HT-29 (cell line): ENCODE results near the gene SPATA22. TPM values are rescaled to one million over a fixed set of nuclear protein-coding genes. Genes with fewer than 3 reads are reported as not detected.
"Not testable (repeated sequence)": the region's sequence is repeated elsewhere in the genome, so short reads cannot be mapped to it uniquely, and the experiment has no call there.

ENCODE experiments used
- DNase-seq: peaks from one replicate; pipeline ENCODE4 v3.0.0-alpha.2; 2015; ENCODE audit warnings: low spot score
- total RNA-seq: library from RNA; depleted of rRNA; stranded (reverse); fragments of >200 nt; shearing (Covaris generic); gene quantifications from 2 replicates; pipeline ENCODE4 v1.2.3, GENCODE V29; 2014

Gene SPATA22
- total RNA-seq, 1 experiment from 2014 or later: not detected

DNA sequence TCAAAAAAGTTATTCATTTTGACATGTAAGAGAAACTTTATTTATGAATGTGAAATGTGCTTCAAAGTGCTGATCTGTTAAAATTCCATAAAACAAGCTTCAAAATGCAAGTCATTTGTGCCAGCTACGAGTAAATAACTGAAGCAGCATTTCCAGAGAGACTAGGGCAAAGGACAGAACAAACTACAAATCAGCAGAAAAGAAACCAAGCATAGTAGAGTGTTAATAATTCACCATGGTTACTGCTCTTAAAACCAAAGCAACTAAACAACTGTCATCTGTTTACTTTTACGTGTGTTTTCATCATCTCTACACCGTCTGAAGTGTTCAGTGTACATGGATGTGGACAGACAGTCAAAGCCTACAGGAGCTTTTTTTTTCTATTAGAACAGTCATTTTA is 2.6 kb upstream of the SPATA22 start:
- peak; percentile 31 for DNase-seq

DNA sequence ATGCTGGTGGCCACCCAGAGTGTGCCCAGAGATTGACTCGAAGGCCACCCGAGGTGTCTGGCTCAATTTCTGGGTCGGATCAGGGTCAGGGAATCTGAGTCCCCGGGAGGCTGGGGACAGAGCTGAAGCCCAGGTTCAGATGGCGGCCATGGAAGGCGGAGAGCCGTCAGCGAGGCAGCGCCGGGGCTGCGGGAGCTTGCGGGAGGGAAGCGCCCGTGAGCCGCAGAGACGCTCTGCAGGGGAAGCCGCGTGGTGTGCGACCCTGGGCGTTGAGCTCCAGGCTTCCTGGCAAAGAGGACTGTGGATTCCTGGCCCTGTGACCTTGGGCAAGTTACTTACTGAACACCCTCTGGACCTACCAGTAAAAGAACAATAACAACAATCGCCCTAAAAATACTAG is 518 bp upstream of the SPATA22 start:
- no peak for DNase-seq

GRCh38 chr17:3469529-3469928 is 2.1 kb downstream of the SPATA22 start:
- DNase-seq: no peak

GRCh38 chr17:3466355-3466754 is 5.3 kb downstream of the SPATA22 start:
- not testable (repeated sequence) for DNase-seq

DNA sequence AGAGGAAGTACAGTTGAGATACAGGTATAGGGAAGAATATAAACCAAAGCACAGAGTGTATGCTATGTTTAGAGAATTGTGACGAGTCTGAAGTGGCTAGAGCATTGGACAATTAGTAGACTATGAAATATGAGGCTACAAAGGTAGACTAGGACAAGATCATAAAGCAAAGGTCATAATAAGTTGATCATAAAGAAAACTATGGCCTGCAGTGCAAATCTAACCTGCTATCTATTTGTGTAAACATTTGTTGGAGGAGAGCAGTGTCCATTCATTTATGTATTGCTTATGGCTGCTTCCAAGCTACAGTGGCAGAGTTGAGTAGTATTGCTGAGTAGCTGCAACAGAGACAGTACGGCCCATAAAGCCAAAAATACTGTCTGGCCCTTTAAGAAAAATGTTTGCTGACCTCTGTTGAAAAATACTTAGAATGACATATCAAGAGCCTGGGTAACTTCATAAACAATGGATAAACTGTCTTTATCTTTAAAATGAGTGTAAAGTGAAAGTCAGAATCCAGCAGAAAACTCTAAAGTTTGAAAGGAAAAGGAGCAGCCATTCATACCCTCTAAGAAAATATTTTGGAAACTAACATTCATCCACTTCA is 23.5 kb downstream of the SPATA22 start:
- no peak for DNase-seq

- peak; percentile 2 for DNase-seq
Observed at GRCh38 chr17:3447625-3448024, 24.0 kb downstream of the SPATA22 start.

- DNase-seq: no peak
Observed at GRCh38 chr17:3440451-3440850, 31.2 kb downstream of the SPATA22 start.

- no peak for DNase-seq
Observed at GRCh38 chr17:3438368-3438767, 33.3 kb downstream of the SPATA22 start.

GRCh38 chr17:3433741-3434140 is 37.9 kb downstream of the SPATA22 start, which contains the start of gene OR1E2:
Gene OR1E2, minus strand, starts transcription at chr17:3433841. Its CDS starts 0 bp downstream, at chr17:3433841.
- DNase-seq: no peak

DNA sequence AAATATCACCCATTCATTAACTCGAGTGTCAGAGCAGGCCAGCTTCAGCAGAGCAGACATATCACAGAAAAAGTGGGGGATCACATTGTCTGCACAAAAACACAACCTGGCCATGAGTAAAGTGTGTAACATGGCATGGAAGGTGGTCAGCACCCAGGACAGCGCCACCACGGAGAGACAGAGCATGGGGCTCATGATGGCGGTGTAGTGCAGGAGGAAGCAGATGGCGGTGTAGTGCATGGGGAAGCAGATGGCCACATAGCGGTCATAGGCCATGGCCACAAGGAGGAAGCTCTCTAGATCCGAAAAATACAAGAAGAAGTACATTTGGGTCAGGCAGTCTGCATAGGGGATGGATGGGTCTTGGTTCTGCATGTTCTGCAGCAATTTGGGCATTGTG is 38.4 kb downstream of the SPATA22 start:
- DNase-seq: not testable (repeated sequence)

DNA sequence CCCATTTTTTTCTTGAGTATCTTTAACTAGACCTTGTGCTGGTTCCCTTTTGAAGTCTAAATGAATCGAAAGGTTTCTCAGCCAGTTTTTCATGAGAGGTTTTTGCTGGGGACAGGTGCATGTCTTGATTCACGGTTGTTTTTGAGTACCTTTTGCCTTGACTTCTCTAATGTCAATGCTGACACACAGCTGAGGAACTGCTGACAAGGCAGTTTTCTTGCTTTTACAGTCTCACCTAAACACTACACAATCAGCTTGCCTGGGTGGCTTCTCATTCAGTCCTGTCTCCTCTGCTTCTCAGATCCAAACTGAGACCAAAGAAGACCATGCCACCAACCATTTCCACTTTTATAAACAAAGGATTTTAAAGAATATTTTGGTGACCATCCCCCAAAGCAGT is 53.4 kb downstream of the SPATA22 start:
- no peak for DNase-seq

DNA sequence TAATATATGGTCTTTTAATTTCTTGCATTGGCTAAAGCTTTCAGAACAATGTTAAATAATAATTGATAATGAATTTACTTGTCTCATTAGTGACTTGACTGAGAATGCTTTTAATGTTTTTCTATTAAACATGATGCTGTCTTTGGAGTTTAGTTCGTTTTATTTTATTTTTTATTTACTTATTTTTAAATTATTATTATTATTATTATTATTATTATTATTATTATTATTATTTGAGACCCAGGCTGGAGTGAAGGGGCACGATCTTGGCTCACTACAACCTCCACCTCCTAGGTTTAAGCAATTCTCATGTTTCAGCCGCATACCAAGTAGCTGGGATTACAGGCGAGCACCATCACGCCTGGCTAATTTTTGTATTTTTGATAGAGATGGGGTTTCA is 56.0 kb downstream of the SPATA22 start:
- DNase-seq: no peak

DNA sequence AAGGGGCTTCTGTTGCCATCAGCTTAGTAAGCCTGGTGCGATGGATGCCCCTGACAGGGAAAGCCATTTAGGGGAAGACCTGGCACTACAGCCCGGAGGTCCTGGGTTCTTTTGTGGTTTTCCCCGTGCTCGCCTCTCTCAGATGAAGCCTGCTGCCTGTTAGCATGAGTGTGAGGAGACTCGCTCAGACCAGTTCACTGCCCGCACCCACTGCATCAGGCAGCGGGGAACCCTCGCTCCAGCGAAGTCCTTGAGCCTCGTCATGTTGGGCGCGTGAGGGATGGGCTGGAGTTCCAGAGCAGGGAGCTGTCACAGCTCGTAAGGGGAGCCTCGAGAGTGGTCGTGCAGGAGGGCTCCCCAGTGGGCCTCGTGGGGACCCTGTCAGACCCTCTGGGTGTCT is 59.4 kb downstream of the SPATA22 start:
- not testable (repeated sequence) for DNase-seq

DNA sequence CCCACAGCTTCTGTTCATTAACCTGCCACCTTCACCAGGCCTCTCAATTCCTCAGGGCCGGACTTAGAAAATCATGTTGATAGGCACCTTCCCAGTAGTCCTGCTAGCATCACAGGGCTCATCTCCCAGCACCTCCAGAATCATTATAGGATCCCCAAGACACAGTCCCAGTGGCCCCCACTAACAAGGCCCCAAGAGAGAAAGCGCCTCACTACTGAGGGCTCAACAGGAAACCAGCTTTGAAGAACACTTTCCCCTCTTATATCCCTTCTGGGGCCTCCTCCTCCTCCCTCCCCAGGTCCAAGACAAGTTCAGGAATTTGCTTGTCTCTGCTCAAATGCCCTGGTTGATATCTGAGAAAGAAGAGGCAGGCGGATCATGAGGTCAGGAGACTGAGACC is 60.5 kb downstream of the SPATA22 start, which contains the start of gene OR3A3:
Gene OR3A3, plus strand, starts transcription at position 301 of the 400 bp plus-strand sequence.
- DNase-seq: no peak

- DNase-seq: not testable (repeated sequence)
Observed at GRCh38 chr17:3403856-3404255, 67.8 kb downstream of the SPATA22 start.

- no peak for DNase-seq
Observed at GRCh38 chr17:3401786-3402185, 69.8 kb downstream of the SPATA22 start.

DNA sequence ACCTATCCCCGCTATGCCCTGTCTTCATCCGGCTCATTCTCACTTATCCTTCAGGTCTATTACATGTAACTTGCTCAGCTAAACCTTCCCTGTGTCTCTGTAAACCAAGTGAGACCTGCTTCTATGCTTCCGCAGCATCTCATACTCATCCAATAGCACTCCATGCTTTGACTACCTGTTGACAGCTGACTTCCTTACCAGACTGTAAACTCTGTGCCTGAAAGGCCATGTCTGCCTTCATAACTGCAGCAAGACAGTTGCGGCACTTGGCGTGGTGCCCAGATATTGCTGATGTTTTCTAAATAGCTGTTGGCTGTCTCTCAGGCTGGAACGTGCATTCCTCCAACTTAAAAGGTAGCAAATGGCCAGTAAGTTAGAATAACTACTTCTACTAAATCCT is 71.6 kb downstream of the SPATA22 start:
- DNase-seq: no peak

- no peak for DNase-seq
Observed at GRCh38 chr17:3398310-3398709, 73.3 kb downstream of the SPATA22 start, which contains the start of gene OR1E1. Gene OR1E1, minus strand, starts transcription at chr17:3398410. Its CDS starts 0 bp downstream, at chr17:3398410.

DNA sequence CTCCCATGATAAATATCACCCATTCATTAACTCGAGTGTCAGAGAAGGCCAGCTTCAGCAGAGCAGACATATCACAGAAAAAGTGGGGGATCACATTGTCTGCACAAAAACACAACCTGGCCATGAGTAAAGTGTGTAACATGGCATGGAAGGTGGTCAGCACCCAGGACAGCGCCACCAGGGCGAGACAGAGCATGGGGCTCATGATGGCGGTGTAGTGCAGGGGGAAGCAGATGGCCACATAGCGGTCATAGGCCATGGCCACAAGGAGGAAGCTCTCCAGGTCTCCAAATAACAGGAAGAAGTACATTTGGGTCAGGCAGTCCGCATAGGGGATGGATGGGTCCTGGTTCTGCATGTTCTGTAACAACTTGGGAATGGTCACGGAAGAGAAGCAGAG is 73.8 kb downstream of the SPATA22 start:
- DNase-seq: not testable (repeated sequence)
